PC-3 (cell line): Measurements from ENCODE around the gene KRTAP10-7. TPM values are rescaled to one million over a fixed set of nuclear protein-coding genes. Genes with fewer than 3 reads are reported as not detected.
A peak's percentile ranks its signal among the peaks of the same experiment; 100 is the strongest.

ENCODE experiments used
- ATAC-seq: fragments of 200-7000 bp; cut with Tn5 transposase; 2 replicates; pipeline ENCODE4 v1.9.1; 2020; ENCODE audit warnings: mild to moderate bottlenecking, moderate library complexity
- BruUV-seq: library from RNA; stranded (reverse); fragments of 400-500 nt; replicated peaks from 2 replicates; lab custom pipeline; 2021; lab: Mats Ljungman, UMichigan
- CTCF ChIA-PET: fragments of 300-600 bp; sonication (Branson Sonifier 250); formaldehyde crosslinking; loops from one replicate; lab custom pipeline; 2022; ENCODE audit warnings: antibody characterized with exemption; lab: Charles Lee
- POLR2A ChIA-PET: fragments of 300-600 bp; sonication (Branson Sonifier 250); formaldehyde crosslinking; loops from one replicate; lab custom pipeline; 2022; ENCODE audit warnings: antibody characterized with exemption; ENCODE audit not compliant: unreplicated experiment; lab: Charles Lee
- DNase-seq: peaks from one replicate; pipeline ENCODE4 v3.0.0-alpha.2; 2015
- H2AFZ ChIP-seq: fragments of 300-600 bp; sonication (generic); 2 replicates; pipeline ENCODE4 v1.6.0; 2016; ENCODE audit warnings: antibody characterized with exemption, low read length
- H3F3A ChIP-seq: fragments of 300-600 bp; sonication (generic); one replicate; pipeline ENCODE4 v1.6.0; 2017; ENCODE audit warnings: antibody characterized with exemption, low read length, control low read depth, mild to moderate bottlenecking; ENCODE audit not compliant: unreplicated experiment
- H3K27ac ChIP-seq: fragments of 300-600 bp; sonication (generic); 2 replicates; pipeline ENCODE4 v1.5.1; 2016; ENCODE audit warnings: mild to moderate bottlenecking, low read length
- H3K27me3 ChIP-seq: fragments of 300-600 bp; sonication (generic); 2 replicates; pipeline ENCODE4 v1.6.1; 2016; ENCODE audit warnings: low read length, mixed read lengths
- H3K36me3 ChIP-seq: fragments of 300-600 bp; sonication (generic); 2 replicates; pipeline ENCODE4 v1.6.1; 2016; ENCODE audit warnings: low read depth, mixed run types, low read length, mixed read lengths
- H3K4me1 ChIP-seq: fragments of 300-600 bp; sonication (generic); 2 replicates; pipeline ENCODE4 v1.5.1; 2016; ENCODE audit warnings: low read length; ENCODE audit not compliant: insufficient read depth
- H3K4me2 ChIP-seq: fragments of 300-600 bp; sonication (generic); 2 replicates; pipeline ENCODE4 v1.6.0; 2016; ENCODE audit warnings: low read length
- H3K4me3 ChIP-seq: fragments of 300-600 bp; sonication (generic); 2 replicates; pipeline ENCODE4 v1.5.1; 2016; ENCODE audit warnings: mild to moderate bottlenecking, low read length, mixed read lengths
- H3K79me2 ChIP-seq: fragments of 300-600 bp; sonication (generic); 2 replicates; pipeline ENCODE4 v1.6.1; 2017; ENCODE audit warnings: low read length, mixed read lengths
- H3K9ac ChIP-seq: fragments of 300-600 bp; sonication (generic); 2 replicates; pipeline ENCODE4 v1.6.0; 2016; ENCODE audit warnings: mild to moderate bottlenecking, low read length
- H3K9me2 ChIP-seq: fragments of 300-600 bp; sonication (generic); replicated peaks from 2 replicates; pipeline ENCODE4 v1.6.1; 2016; ENCODE audit warnings: mixed run types, low read length, mixed read lengths
- H3K9me3 ChIP-seq: fragments of 300-600 bp; sonication (generic); 2 replicates; pipeline ENCODE4 v1.6.1; 2016; ENCODE audit warnings: low read length, mixed read lengths
- H4K20me1 ChIP-seq: fragments of 300-600 bp; sonication (generic); 2 replicates; pipeline ENCODE4 v1.6.1; 2016; ENCODE audit warnings: low read length, mixed read lengths
- EZH2 ChIP-seq: fragments of 300-600 bp; sonication (generic); IDR thresholded peaks from one replicate; pipeline ENCODE4 v1.6.1; 2017; ENCODE audit warnings: antibody characterized with exemption, mild to moderate bottlenecking, low read length; ENCODE audit not compliant: unreplicated experiment
- EZH2phosphoT487 ChIP-seq: fragments of 300-600 bp; sonication (generic); IDR thresholded peaks from 2 replicates; pipeline ENCODE4 v1.6.1; 2018; ENCODE audit warnings: mild to moderate bottlenecking, antibody characterized with exemption, low read length, borderline replicate concordance
- intact Hi-C: fragments of 100-400 bp; cut with micrococcal nuclease; formaldehyde crosslinking; loops from 2 replicates; pipeline ENCODE4 v1.9.0; 2023
- total RNA-seq: library from RNA; depleted of rRNA; stranded (reverse); fragments of >200 nt; gene quantifications from 2 replicates; pipeline ENCODE4 v1.2.3, GENCODE V29; 2014
- TF ChIP-seq, protein P1 (sequence below): fragments of 300-600 bp; sonication (generic); conservative IDR thresholded peaks from 2 replicates; pipeline ENCODE4 v1.5.1; 2017; ENCODE audit warnings: antibody characterized with exemption, low read depth, mild to moderate bottlenecking, low read length

KRTAP10-7 gene
- total RNA-seq, 1 experiment from 2014 or later: not detected

DNA sequence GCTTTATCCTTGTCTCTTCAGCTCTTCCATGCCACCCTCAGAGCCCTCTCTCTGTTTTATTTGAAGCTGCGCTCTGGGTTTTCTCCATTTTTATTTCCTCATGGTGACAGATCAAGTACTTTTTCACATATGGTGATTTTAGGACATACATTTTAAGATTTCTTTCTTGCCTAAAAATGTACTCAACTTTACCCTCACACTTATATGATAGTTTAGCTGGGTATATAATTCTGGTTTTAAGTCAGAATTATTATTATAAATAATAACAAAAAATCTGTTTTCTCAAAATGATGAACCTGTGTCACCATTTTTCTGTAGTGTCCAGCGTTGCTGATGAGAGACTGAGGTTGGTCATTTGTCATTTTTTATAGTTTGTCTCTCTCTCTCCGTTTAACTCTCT lies 19.2 kb upstream of the KRTAP10-7 start:
- intact Hi-C loops: no loop called here
- BruUV-seq: no TSS peak
- no peak overlapping the region for H3K9ac ChIP-seq

DNA sequence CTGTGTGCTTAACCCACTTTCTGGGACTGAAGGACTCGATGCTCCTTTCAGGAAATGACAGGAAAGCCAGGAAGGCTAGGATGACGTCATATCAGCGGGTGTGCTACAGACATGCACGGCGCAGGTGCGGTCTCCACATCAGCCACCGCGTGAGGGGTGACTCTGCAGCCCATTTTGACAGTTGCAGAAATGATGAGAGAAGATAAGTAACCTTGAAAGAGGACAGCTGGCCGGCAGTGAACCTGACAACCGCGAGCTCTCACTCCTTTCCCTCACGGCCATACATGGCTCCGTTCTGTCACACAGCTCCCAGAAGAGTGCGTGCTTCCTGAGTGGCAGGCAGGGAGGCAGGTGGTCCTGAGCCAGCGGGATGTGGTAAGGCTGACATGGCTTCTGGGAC lies 18.3 kb upstream of the KRTAP10-7 start:
- H3K9me2 ChIP-seq: no peaks in the 10 kb centered on the region
- H2AFZ ChIP-seq: no peak overlapping the region
- no peaks in the 10 kb centered on the region for H4K20me1 ChIP-seq
- no peaks in the 10 kb centered on the region for H3K79me2 ChIP-seq
- H3K27me3 ChIP-seq: no peaks in the 10 kb centered on the region
- peaks cover 10% of the 10 kb centered on the region; the same call in 1 of the 2 replicates for H3K4me1 ChIP-seq
- BruUV-seq: no TSS peak
- no peak for TF ChIP-seq EZH2
- TF ChIP-seq, protein P1, sequence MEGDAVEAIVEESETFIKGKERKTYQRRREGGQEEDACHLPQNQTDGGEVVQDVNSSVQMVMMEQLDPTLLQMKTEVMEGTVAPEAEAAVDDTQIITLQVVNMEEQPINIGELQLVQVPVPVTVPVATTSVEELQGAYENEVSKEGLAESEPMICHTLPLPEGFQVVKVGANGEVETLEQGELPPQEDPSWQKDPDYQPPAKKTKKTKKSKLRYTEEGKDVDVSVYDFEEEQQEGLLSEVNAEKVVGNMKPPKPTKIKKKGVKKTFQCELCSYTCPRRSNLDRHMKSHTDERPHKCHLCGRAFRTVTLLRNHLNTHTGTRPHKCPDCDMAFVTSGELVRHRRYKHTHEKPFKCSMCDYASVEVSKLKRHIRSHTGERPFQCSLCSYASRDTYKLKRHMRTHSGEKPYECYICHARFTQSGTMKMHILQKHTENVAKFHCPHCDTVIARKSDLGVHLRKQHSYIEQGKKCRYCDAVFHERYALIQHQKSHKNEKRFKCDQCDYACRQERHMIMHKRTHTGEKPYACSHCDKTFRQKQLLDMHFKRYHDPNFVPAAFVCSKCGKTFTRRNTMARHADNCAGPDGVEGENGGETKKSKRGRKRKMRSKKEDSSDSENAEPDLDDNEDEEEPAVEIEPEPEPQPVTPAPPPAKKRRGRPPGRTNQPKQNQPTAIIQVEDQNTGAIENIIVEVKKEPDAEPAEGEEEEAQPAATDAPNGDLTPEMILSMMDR: no peak
- no peak for TF ChIP-seq EZH2phosphoT487
- H3K4me2 ChIP-seq: no peak overlapping the region
- ATAC-seq (no peak), DNase-seq (no peak)
- intact Hi-C loops: no loop called here
- no peak overlapping the region for H3K4me3 ChIP-seq
- CTCF ChIA-PET: no interaction called here
- no peaks in the 10 kb centered on the region for H3K36me3 ChIP-seq
- 0 out of 2 replicates have a peak, but pooled peaks cover 5% of the 10 kb centered on the region for H3K9me3 ChIP-seq
- H3F3A ChIP-seq: no peaks in the 10 kb centered on the region
- POLR2A ChIA-PET: no interaction called here
- no peak overlapping the region for H3K27ac ChIP-seq
- H3K9ac ChIP-seq: no peak overlapping the region

More for the DNA sequence above, 19.2 kb upstream of the KRTAP10-7 start:
- no peak overlapping the region for H3K27ac ChIP-seq
- ATAC-seq (no peak), DNase-seq (no peak)
- H3K4me1 ChIP-seq: peaks cover 10% of the 10 kb centered on the region; the same call in 1 of the 2 replicates
- no peaks in the 10 kb centered on the region for H3K27me3 ChIP-seq
- no peak overlapping the region for H3K4me2 ChIP-seq
- no peak overlapping the region for H3K4me3 ChIP-seq
- no peaks in the 10 kb centered on the region for H3K79me2 ChIP-seq
- no peaks in the 10 kb centered on the region for H3K36me3 ChIP-seq
- H4K20me1 ChIP-seq: no peaks in the 10 kb centered on the region
- ChIA-PET CTCF (interaction anchor here (1.7 kb wide), 1 partner anchor 213 kb away, joined by 4 read pairs; no protein-coding TSS in a partner anchor), POLR2A (no interaction called here)
- no peak overlapping the region for H2AFZ ChIP-seq
- no peaks in the 10 kb centered on the region for H3K9me2 ChIP-seq
- TF ChIP-seq EZH2 (no peak), EZH2phosphoT487 (no peak)
- TF ChIP-seq, protein P1: no peak
- no peaks in the 10 kb centered on the region for H3F3A ChIP-seq
- 0 out of 2 replicates have a peak, but pooled peaks cover 5% of the 10 kb centered on the region for H3K9me3 ChIP-seq

DNA sequence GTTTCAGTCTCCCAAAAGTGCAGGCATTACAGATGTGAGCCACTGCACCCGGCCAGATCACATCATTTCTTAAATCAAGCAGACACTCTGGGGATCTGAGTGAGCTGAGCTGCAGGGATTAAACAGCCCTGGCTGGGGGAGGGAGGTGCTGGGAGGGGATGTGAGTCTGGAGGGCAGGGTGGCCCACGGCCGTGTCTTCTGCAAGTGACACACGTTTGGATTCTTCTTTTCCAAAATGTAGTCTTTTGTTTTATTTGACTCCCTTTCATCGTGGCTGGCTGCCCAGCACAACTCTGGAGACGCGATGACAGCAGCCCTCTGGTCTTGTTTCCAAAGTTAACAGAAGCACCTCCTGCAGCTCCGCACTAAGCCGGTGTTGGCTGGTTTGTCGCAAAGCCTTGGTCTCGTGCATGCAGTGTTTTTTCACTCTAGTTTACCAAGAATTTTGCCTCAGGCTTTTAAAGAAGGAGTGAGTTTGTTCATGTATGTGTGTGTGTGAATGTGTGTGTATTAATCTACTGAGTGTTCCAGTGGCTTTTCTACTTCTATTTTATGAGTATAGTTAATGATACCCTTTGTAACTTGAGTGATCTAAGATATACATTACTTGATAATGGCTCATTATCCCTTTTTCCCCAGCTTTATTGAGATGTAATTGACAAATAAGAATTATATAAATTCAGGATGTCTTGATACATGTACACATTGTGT lies 17.2 kb upstream of the KRTAP10-7 start:
- Histone ChIP-seq H3K4me2 (peak overlapping the region; percentile 42; the same call in 1 of the 2 replicates), H3K4me3 (no peak overlapping the region), H3K27me3 (no peaks in the 10 kb centered on the region), H3K9me3 (0 out of 2 replicates have a peak, but pooled peaks cover 5% of the 10 kb centered on the region), H3K79me2 (no peaks in the 10 kb centered on the region), H3K9me2 (no peaks in the 10 kb centered on the region), H2AFZ (0 out of 2 replicates have a peak overlapping the region, but pooled peaks have one; percentile 17), H3K27ac (no peak overlapping the region), H3K36me3 (no peaks in the 10 kb centered on the region), H4K20me1 (no peaks in the 10 kb centered on the region), H3K9ac (no peak overlapping the region), H3F3A (no peaks in the 10 kb centered on the region), H3K4me1 (peaks cover 10% of the 10 kb centered on the region; the same call in 1 of the 2 replicates)
- POLR2A ChIA-PET: no interaction called here
- TF ChIP-seq EZH2phosphoT487: no peak
- TF ChIP-seq EZH2: no peak
- TF ChIP-seq, protein P1: no peak
- no TSS peak for BruUV-seq
- peak; percentile 12 for DNase-seq
- intact Hi-C loops: no loop called here
- CTCF ChIA-PET: no interaction called here
- ATAC-seq: no peak
